ENCODE data around the gene SLC29A1.
A peak's percentile ranks its signal among the peaks of the same experiment; 100 is the strongest.

Gene SLC29A1

GRCh38 chr6:44256775-44257024 is 33.3 kb downstream of the SLC29A1 start:
- DNase-seq: no peak

GRCh38 chr6:44257025-44257752 is 33.8 kb downstream of the SLC29A1 start, which contains the start of gene SLC35B2:
TSS of gene SLC35B2 (minus strand) at chr6:44257528. CDS start at chr6:44257410, 118 bp downstream.
- DNase-seq: peak; percentile 73

GRCh38 chr6:44257753-44258324 is 34.4 kb downstream of the SLC29A1 start:
- no peak for DNase-seq

GRCh38 chr6:44258325-44258863 is 35.0 kb downstream of the SLC29A1 start:
- DNase-seq: no peak

GRCh38 chr6:44258921-44259320 is 35.5 kb downstream of the SLC29A1 start:
- DNase-seq: no peak

- DNase-seq: no peak
Measured at GRCh38 chr6:44260011-44260410, 36.6 kb downstream of the SLC29A1 start.

GRCh38 chr6:44260451-44261297 is 37.3 kb downstream of the SLC29A1 start:
- no peak for DNase-seq

- no peak for DNase-seq
Measured at GRCh38 chr6:44261581-44261980, 38.2 kb downstream of the SLC29A1 start.

- DNase-seq: no peak
Measured at GRCh38 chr6:44262467-44263353, 39.3 kb downstream of the SLC29A1 start.

GRCh38 chr6:44263354-44264100 is 40.1 kb downstream of the SLC29A1 start:
- no peak for DNase-seq

- DNase-seq: no peak
Measured at GRCh38 chr6:44264154-44265006, 41.0 kb downstream of the SLC29A1 start.

GRCh38 chr6:44265007-44265721 is 41.8 kb downstream of the SLC29A1 start, which contains the start of gene NFKBIE:
TSS of gene NFKBIE (minus strand) at chr6:44265551. CDS start at chr6:44265346, 205 bp downstream.
- DNase-seq: peak; percentile 88

- no peak for DNase-seq
Measured at GRCh38 chr6:44265722-44266233, 42.4 kb downstream of the SLC29A1 start.

- no peak for DNase-seq
Measured at GRCh38 chr6:44266347-44266746, 43.0 kb downstream of the SLC29A1 start.

GRCh38 chr6:44267252-44267651 is 43.9 kb downstream of the SLC29A1 start:
- no peak for DNase-seq

GRCh38 chr6:44268095-44268628 is 44.8 kb downstream of the SLC29A1 start:
- DNase-seq: peak; percentile 59

GRCh38 chr6:44269178-44269920 is 46.0 kb downstream of the SLC29A1 start:
- DNase-seq: no peak

GRCh38 chr6:44269921-44270525 is 46.6 kb downstream of the SLC29A1 start, which contains the start of gene TMEM151B:
TSS of gene TMEM151B (plus strand) at chr6:44270450. CDS start at chr6:44270743, 293 bp downstream.
- peak; percentile 43 for DNase-seq

Data from NCI-H1105 (cell line).